Uterus (tissue), 2 donors: ENCODE measurements around the gene SLC38A1.

ENCODE experiments used
- CTCF ChIP-seq, 4 experiments: fragments of 200-600 bp in 2 of 4; fragments of 450-650 bp in 2 of 4; sonication (generic) in 2 of 4; IDR thresholded peaks; one replicate each; pipeline ENCODE4 v1.5.1; 2016 to 2019; ENCODE audit warnings: antibody characterized with exemption in 4 of 4, mild to moderate bottlenecking in 2 of 4, moderate library complexity in 1 of 4
- POLR2A ChIP-seq, 2 donors: fragments of 450-650 bp; IDR thresholded peaks; one replicate each; pipeline ENCODE4 v1.6.1; 2016; ENCODE audit warnings: antibody characterized with exemption in 2 of 2, mild to moderate bottlenecking in 1 of 2, moderate library complexity in 1 of 2

- TF ChIP-seq POLR2A (IDR thresholded peaks at IDR 0.05) (no peak), CTCF (IDR thresholded peaks at IDR 0.05) (peak in 1 of 4 experiments; percentile 11)
These were observed 24.0 kb upstream of the SLC38A1 start for GRCh38 chr12:46292754-46293402.
